GM23248 (cell line): ENCODE results near the gene HSF4. TPM values are rescaled to one million over a fixed set of nuclear protein-coding genes. Genes with fewer than 3 reads are reported as not detected.

Experiments used
- DNase-seq: peaks from one replicate; pipeline ENCODE4 v3.0.0-alpha.2; 2015
- H2AFZ ChIP-seq: fragments of 200-600 bp; sonication (generic); 2 replicates; pipeline ENCODE4 v1.6.1; 2016; ENCODE audit warnings: antibody characterized with exemption
- H3F3A ChIP-seq: fragments of 200-600 bp; sonication (generic); 2 replicates; pipeline ENCODE4 v1.6.1; 2016; ENCODE audit warnings: mild to moderate bottlenecking, antibody characterized with exemption, mixed run types; ENCODE audit not compliant: insufficient read depth
- H3K27ac ChIP-seq: fragments of 200-600 bp; sonication (generic); 2 replicates; pipeline ENCODE4 v1.5.1; 2016; ENCODE audit warnings: mild to moderate bottlenecking
- H3K27me3 ChIP-seq: fragments of 200-600 bp; sonication (generic); replicated peaks from 2 replicates; pipeline ENCODE4 v1.6.1; 2016; ENCODE audit warnings: mild to moderate bottlenecking; ENCODE audit not compliant: insufficient read depth
- H3K36me3 ChIP-seq: fragments of 200-600 bp; sonication (generic); 2 replicates; pipeline ENCODE4 v1.6.1; 2016; ENCODE audit warnings: low read depth, mild to moderate bottlenecking
- H3K4me1 ChIP-seq: fragments of 200-600 bp; sonication (generic); 2 replicates; pipeline ENCODE4 v1.6.1; 2016; ENCODE audit warnings: mild to moderate bottlenecking; ENCODE audit not compliant: insufficient read depth
- H3K4me2 ChIP-seq: fragments of 200-600 bp; sonication (generic); one replicate; pipeline ENCODE4 v1.6.1; 2016; ENCODE audit warnings: mild to moderate bottlenecking; ENCODE audit not compliant: unreplicated experiment
- H3K4me3 ChIP-seq: fragments of 200-600 bp; sonication (generic); 2 replicates; pipeline ENCODE4 v1.5.1; 2016; ENCODE audit warnings: mild to moderate bottlenecking
- H3K79me2 ChIP-seq: fragments of 200-600 bp; sonication (generic); 2 replicates; pipeline ENCODE4 v1.6.1; 2016; ENCODE audit warnings: mild to moderate bottlenecking; ENCODE audit not compliant: insufficient read depth
- H3K9ac ChIP-seq: fragments of 200-600 bp; sonication (generic); 2 replicates; pipeline ENCODE4 v1.6.1; 2016; ENCODE audit warnings: mild to moderate bottlenecking
- H3K9me2 ChIP-seq: fragments of 200-600 bp; sonication (generic); 2 replicates; pipeline ENCODE4 v1.6.1; 2016; ENCODE audit warnings: mixed run types, mild to moderate bottlenecking, moderate library complexity; ENCODE audit not compliant: insufficient read depth
- H3K9me3 ChIP-seq: fragments of 200-600 bp; sonication (generic); one replicate; pipeline ENCODE4 v1.6.1; 2017; ENCODE audit warnings: low read depth
- H4K20me1 ChIP-seq: fragments of 200-600 bp; sonication (generic); 2 replicates; pipeline ENCODE4 v1.6.0; 2016; ENCODE audit not compliant: insufficient read depth
- EZH2 ChIP-seq: fragments of 200-600 bp; sonication (generic); IDR thresholded peaks from 2 replicates; pipeline ENCODE4 v1.6.1; 2018; ENCODE audit warnings: antibody characterized with exemption, mild to moderate bottlenecking; ENCODE audit not compliant: insufficient read depth, poor library complexity, severe bottlenecking
- EZH2phosphoT487 ChIP-seq: fragments of 200-600 bp; sonication (generic); IDR thresholded peaks from 2 replicates; pipeline ENCODE4 v1.6.1; 2018; ENCODE audit warnings: antibody characterized with exemption, moderate library complexity, mild to moderate bottlenecking, low read depth; ENCODE audit not compliant: insufficient read depth
- WGBS, 2 experiments: methylation state at CpG; one replicate each; pipeline ENCODE4 v1.1.6; 2015 to 2017; ENCODE audit warnings: low lambda C conversion rate in 2 of 2, low coverage in 1 of 2; ENCODE audit errors: missing lambda C conversion rate in 2 of 2; 5-methylcytosine and 5-hydroxymethylcytosine counted together
- in situ Hi-C: fragments of 300-500 bp; cut with MboI; formaldehyde crosslinking; loops from 2 replicates; pipeline ENCODE4 v1.15.0; 2020
- microRNA counts: library from miRNA; unstranded; fragments of <30 nt; microRNA quantifications from one replicate; lab custom pipeline; 2016
- microRNA-seq: library from miRNA; unstranded; fragments of <30 nt; microRNA quantifications from one replicate; pipeline ENCODE4, GENCODE V29; 2016; ENCODE audit warnings: borderline number of aligned reads
- polyA plus RNA-seq: library from polyadenylated mRNA; unstranded; fragments of >200 nt; fragmentation: Nextera tagmentation; extraction: Ambion mirVana; gene quantifications from 2 replicates; pipeline ENCODE4 v1.2.1, GENCODE V29; 2016
- small RNA-seq: library from RNA; depleted of rRNA; stranded (forward); fragments of <200 nt; gene quantifications from one replicate; pipeline ENCODE3, GENCODE V24; 2014; ENCODE audit warnings: low read depth, low replicate concordance
- total RNA-seq: library from RNA; depleted of rRNA; stranded (reverse); fragments of >200 nt; shearing (Covaris generic); gene quantifications from 2 replicates; pipeline ENCODE4 v1.2.3, GENCODE V29; 2014; rRNA removed

Gene HSF4
- total and polyA plus RNA-seq, 2 experiments from 2014 or later: 3.0 to 10.8 TPM

DNA sequence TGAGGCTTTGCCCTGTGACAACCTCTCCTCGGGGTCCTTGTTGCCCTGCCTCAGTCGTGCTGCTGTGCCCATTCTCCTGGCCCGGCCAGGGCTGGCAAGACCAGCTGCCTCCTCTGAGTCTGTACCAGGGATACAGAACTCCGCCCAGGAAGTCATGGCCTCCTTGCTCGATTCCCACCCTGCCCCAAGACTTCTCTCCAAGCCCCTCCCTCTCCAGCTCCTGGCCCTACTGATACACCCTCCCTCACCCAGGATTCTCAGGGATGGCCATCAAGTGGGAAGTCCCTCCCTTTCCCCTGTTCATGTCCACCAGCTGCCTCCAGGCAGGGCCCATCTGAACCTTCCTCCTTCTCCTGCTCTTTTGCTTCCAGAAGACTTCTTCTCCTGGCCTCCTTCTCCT, 51.2 kb downstream of the HSF4 start:
- Histone ChIP-seq H3K36me3 (no peaks in the 10 kb centered on the region), H3K27ac (no peak overlapping the region), H3F3A (no peaks in the 10 kb centered on the region), H3K79me2 (no peaks in the 10 kb centered on the region), H3K4me1 (no peaks in the 10 kb centered on the region), H2AFZ (no peak overlapping the region), H4K20me1 (no peaks in the 10 kb centered on the region), H3K4me3 (no peak overlapping the region), H3K9me3 (no peaks in the 10 kb centered on the region), H3K9me2 (no peaks in the 10 kb centered on the region), H3K27me3 (no peaks in the 10 kb centered on the region), H3K4me2 (no peak overlapping the region), H3K9ac (no peak overlapping the region)
- 69 to 71% methylated on average over 4 to 5 of the region's 5 CpGs for WGBS, 2 experiments
- in situ Hi-C loops: no loop called here
- TF ChIP-seq EZH2: no peak
- TF ChIP-seq EZH2phosphoT487: no peak
- DNase-seq: no peak

DNA sequence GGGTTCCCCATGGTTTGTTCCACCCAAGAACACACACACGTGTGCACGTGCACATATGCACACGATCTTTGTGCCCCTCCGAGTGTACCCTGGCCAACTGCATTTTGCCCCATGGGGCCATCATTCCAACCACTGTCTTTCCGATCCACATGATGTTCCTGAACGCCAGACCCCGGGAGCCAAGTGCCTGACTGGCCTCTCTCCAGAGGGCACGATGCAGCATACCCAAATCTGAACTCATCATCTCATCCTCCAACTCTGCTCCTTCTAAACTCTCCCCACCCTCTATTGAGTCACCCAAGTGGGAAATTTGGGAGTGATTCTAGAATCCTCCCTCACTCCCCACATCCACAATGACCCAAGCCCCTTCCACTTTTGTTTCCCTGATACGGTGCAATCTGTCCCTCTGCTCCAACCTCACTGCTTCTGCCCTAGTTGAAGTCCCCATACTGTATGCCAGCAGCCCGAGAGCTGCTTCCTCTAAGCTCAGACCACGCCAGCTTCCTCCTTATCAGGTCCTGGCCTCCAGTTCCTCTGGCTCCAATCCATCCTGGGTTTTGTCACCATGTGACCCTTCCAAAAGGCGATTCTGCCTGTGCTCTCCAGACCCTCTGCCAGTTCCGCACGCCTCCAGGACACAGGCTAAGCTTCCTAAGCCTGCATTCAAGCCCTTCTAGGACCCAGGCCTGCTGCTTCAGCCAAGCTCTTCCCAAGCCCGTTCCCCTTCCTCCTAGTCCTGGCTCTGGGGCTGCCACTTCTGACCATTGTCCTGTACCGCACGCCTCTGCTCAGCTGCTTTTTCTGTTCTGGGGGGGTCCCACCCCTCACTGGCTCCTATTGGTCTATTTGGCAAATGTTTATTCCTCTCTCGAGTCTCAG, 52.3 kb downstream of the HSF4 start:
- Histone ChIP-seq H3K27me3 (no peaks in the 10 kb centered on the region), H3K36me3 (no peaks in the 10 kb centered on the region), H3K4me2 (no peak overlapping the region), H3K9me3 (no peaks in the 10 kb centered on the region), H3K79me2 (no peaks in the 10 kb centered on the region), H2AFZ (no peak overlapping the region), H3K4me1 (no peaks in the 10 kb centered on the region), H3K9me2 (no peaks in the 10 kb centered on the region), H3K4me3 (no peak overlapping the region), H3K27ac (no peak overlapping the region), H3F3A (no peaks in the 10 kb centered on the region), H4K20me1 (no peaks in the 10 kb centered on the region), H3K9ac (no peak overlapping the region)
- WGBS, 2 experiments: 86 to 89% methylated on average over 18 of the region's 18 CpGs
- in situ Hi-C loops: no loop called here
- DNase-seq: peak; percentile 22
- TF ChIP-seq EZH2phosphoT487: no peak
- TF ChIP-seq EZH2: no peak

MicroRNA genes within 50 kb of the gene (microRNA counts, 767-probe panel; counts per million panel counts)
- 447 counts per million, percentile 86 among the panel's probes with 10 or more counts for microRNA hsa-miR-328 (lab: Ali Mortazavi, UCI)

Small RNA genes lying within 50 kb of the gene (microRNA-seq; reads per million reads assigned to microRNA genes)
- gene MIR328: 264 reads per million, percentile 62 among the genes with 10 or more reads in this experiment

Small RNA genes lying within 50 kb of the gene (small RNA-seq; reads per million reads assigned to genes)
- gene MIR328: not detected

Other genes starting within 250 kb of the HSF4 start
- gene CDH16, start 245.9 kb upstream of the HSF4 start, total RNA-seq: not detected in 2 replicates
- gene CDH16, start 245.9 kb upstream of the HSF4 start, polyA plus RNA-seq: not detected in 2 replicates
- gene RRAD, start 239.2 kb upstream of the HSF4 start, total RNA-seq: 0.22 and 1.1 TPM in 2 replicates
- gene RRAD, start 239.2 kb upstream of the HSF4 start, polyA plus RNA-seq: 0.70 and 0.76 TPM in 2 replicates
- gene CIAO2B, start 230.3 kb upstream of the HSF4 start, total RNA-seq: 76.1 and 111 TPM in 2 replicates
- gene CIAO2B, start 230.3 kb upstream of the HSF4 start, polyA plus RNA-seq: 173 and 182 TPM in 2 replicates
- gene CES2, start 229.2 kb upstream of the HSF4 start, total RNA-seq: 32.3 and 46.8 TPM in 2 replicates
- gene CES2, start 229.2 kb upstream of the HSF4 start, polyA plus RNA-seq: 33.9 and 37.6 TPM in 2 replicates
- not detected in 2 replicates for gene CES3, start 203.5 kb upstream of the HSF4 start, total RNA-seq
- gene CES3, start 203.5 kb upstream of the HSF4 start, polyA plus RNA-seq: not detected in 2 replicates
- gene CES4A, start 176.2 kb upstream of the HSF4 start, total RNA-seq: 4.6 and 5.0 TPM in 2 replicates
- 2.6 and 4.5 TPM in 2 replicates for gene CES4A, start 176.2 kb upstream of the HSF4 start, polyA plus RNA-seq
- 53.3 and 63.2 TPM in 2 replicates for gene CBFB, start 135.6 kb upstream of the HSF4 start, total RNA-seq
- 52.3 and 56.1 TPM in 2 replicates for gene CBFB, start 135.6 kb upstream of the HSF4 start, polyA plus RNA-seq
- gene PHAF1, start 54.8 kb upstream of the HSF4 start, total RNA-seq: 22.3 and 24.4 TPM in 2 replicates
- 14.3 and 15.2 TPM in 2 replicates for gene PHAF1, start 54.8 kb upstream of the HSF4 start, polyA plus RNA-seq
- 73.2 and 88.0 TPM in 2 replicates for gene B3GNT9, start 13.7 kb upstream of the HSF4 start, total RNA-seq
- 24.3 and 24.8 TPM in 2 replicates for gene B3GNT9, start 13.7 kb upstream of the HSF4 start, polyA plus RNA-seq
- 44.6 and 46.2 TPM in 2 replicates for gene TRADD, start 4.8 kb upstream of the HSF4 start, total RNA-seq
- 25.9 and 28.1 TPM in 2 replicates for gene TRADD, start 4.8 kb upstream of the HSF4 start, polyA plus RNA-seq
- 22.5 and 24.0 TPM in 2 replicates for gene FBXL8, start 4.8 kb upstream of the HSF4 start, total RNA-seq
- gene FBXL8, start 4.8 kb upstream of the HSF4 start, polyA plus RNA-seq: 9.8 and 10.3 TPM in 2 replicates
- gene NOL3, start 5.8 kb downstream of the HSF4 start, total RNA-seq: 31.0 and 51.1 TPM in 2 replicates
- gene NOL3, start 5.8 kb downstream of the HSF4 start, polyA plus RNA-seq: 20.3 TPM in 2 replicates
- 6.4 and 19.0 TPM in 2 replicates for gene MATCAP1, start 19.2 kb downstream of the HSF4 start, total RNA-seq
- 3.4 and 3.8 TPM in 2 replicates for gene MATCAP1, start 19.2 kb downstream of the HSF4 start, polyA plus RNA-seq
- gene EXOC3L1, start 25.4 kb downstream of the HSF4 start, total RNA-seq: not detected in 2 replicates
- gene EXOC3L1, start 25.4 kb downstream of the HSF4 start, polyA plus RNA-seq: 0.28 and 0.53 TPM in 2 replicates
- gene E2F4, start 27.4 kb downstream of the HSF4 start, total RNA-seq: 82.0 and 88.9 TPM in 2 replicates
- 46.5 and 50.0 TPM in 2 replicates for gene E2F4, start 27.4 kb downstream of the HSF4 start, polyA plus RNA-seq
- 1.5 and 1.6 TPM in 2 replicates for gene ELMO3, start 34.4 kb downstream of the HSF4 start, total RNA-seq
- gene ELMO3, start 34.4 kb downstream of the HSF4 start, polyA plus RNA-seq: 0.10 TPM in 1 of 2 replicates, not detected in the other
- gene TMEM208, start 62.4 kb downstream of the HSF4 start, total RNA-seq: 24.9 and 53.8 TPM in 2 replicates
- 97.0 and 98.0 TPM in 2 replicates for gene TMEM208, start 62.4 kb downstream of the HSF4 start, polyA plus RNA-seq
- gene FHOD1, start 82.7 kb downstream of the HSF4 start, total RNA-seq: 14.9 and 24.2 TPM in 2 replicates
- 7.7 and 9.3 TPM in 2 replicates for gene FHOD1, start 82.7 kb downstream of the HSF4 start, polyA plus RNA-seq
- 2.2 and 2.7 TPM in 2 replicates for gene SLC9A5, start 84.2 kb downstream of the HSF4 start, total RNA-seq
- 2.5 and 2.6 TPM in 2 replicates for gene SLC9A5, start 84.2 kb downstream of the HSF4 start, polyA plus RNA-seq
- gene PLEKHG4, start 114.8 kb downstream of the HSF4 start, total RNA-seq: 24.2 and 38.8 TPM in 2 replicates
- gene PLEKHG4, start 114.8 kb downstream of the HSF4 start, polyA plus RNA-seq: 10.4 and 12.5 TPM in 2 replicates
- not detected in 2 replicates for gene KCTD19, start 162.0 kb downstream of the HSF4 start, total RNA-seq
- gene KCTD19, start 162.0 kb downstream of the HSF4 start, polyA plus RNA-seq: not detected in 2 replicates
- not detected in 2 replicates for gene LRRC36, start 162.1 kb downstream of the HSF4 start, total RNA-seq
- not detected in 2 replicates for gene LRRC36, start 162.1 kb downstream of the HSF4 start, polyA plus RNA-seq
- not detected in 2 replicates for gene TPPP3, start 228.8 kb downstream of the HSF4 start, total RNA-seq
- 1.9 and 2.1 TPM in 2 replicates for gene TPPP3, start 228.8 kb downstream of the HSF4 start, polyA plus RNA-seq